Measurements from ENCODE around the gene RAB3C. TPM values are rescaled to one million over a fixed set of nuclear protein-coding genes. Genes with fewer than 3 reads are reported as not detected.

Gene RAB3C
- total and polyA plus RNA-seq, 2 experiments from 2014 or later: 15.0 to 30.6 TPM

DNA sequence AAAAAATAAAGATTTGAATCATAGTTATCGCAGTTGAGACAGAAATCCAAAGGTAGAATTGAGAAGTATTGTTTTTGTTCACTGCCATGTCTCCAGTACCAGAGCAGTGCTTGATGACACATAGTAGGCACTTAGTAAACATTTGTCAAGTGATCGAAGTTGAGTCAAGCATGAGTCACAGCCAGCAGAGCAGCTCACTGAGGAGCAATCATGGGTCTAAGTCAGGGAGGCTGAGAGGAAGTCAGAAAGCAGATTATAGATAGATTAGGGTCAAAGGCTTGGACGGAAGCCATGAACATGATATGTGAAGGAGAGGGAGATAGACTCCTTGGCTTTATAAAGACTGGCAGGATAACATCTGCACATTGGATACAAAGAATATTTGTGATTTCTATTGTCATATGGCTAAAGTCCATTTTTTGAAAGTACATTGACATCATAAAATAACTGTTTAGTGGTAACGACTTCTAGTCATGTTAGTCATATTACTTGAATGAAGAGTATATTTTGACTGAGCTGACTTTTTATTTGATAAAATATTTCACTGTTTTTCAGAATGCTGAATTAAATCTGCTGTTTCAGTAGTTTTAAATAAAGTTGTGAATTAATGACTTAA, 168.5 kb downstream of the RAB3C start:
- no peaks in the 10 kb centered on the region for H3K9me3 Mint-ChIP-seq
- no peaks in the 10 kb centered on the region for H3K9me2 ChIP-seq (ENCODE audit: insufficient read depth)
- ATAC-seq (no peak), DNase-seq (ENCODE audit: low spot score) (no peak)
- no peak overlapping the region for H3K4me3 ChIP-seq
- no peak overlapping the region for H2AFZ ChIP-seq
- H4K20me1 ChIP-seq (replicated peaks; ENCODE audit: insufficient read depth): no peaks in the 10 kb centered on the region
- no peaks in the 10 kb centered on the region for H3K27me3 Mint-ChIP-seq (ENCODE audit: insufficient read depth, low read depth, poor library complexity)
- no peaks in the 10 kb centered on the region for H3K27me3 ChIP-seq (ENCODE audit: insufficient read depth)
- peaks cover 10% of the 10 kb centered on the region for H3K4me1 Mint-ChIP-seq
- no peaks in the 10 kb centered on the region for H3K79me2 ChIP-seq (replicated peaks; ENCODE audit: insufficient read depth)
- no peak overlapping the region for H3K4me2 ChIP-seq
- no peak overlapping the region for H3K27ac Mint-ChIP-seq
- H3K4me3 Mint-ChIP-seq: no peak overlapping the region
- H3K27ac ChIP-seq (ENCODE audit: low read depth): no peak overlapping the region
- H3K36me3 Mint-ChIP-seq (ENCODE audit: low read depth): no peaks in the 10 kb centered on the region
- no peaks in the 10 kb centered on the region for H3F3A ChIP-seq (replicated peaks; ENCODE audit: low read depth)
- TF ChIP-seq POLR2AphosphoS5 (IDR thresholded peaks at IDR 0.05; ENCODE audit: low read depth) (no peak), NANOG (IDR thresholded peaks at IDR 0.05; ENCODE audit: borderline replicate concordance) (no peak), ZNF114 (CRISPR knock-in tag; IDR thresholded peaks at IDR 0.05) (no peak), CREB1 (CRISPR knock-in tag; IDR thresholded peaks at IDR 0.05; ENCODE audit: low read depth) (no peak)
- TF ChIP-seq, protein P1, sequence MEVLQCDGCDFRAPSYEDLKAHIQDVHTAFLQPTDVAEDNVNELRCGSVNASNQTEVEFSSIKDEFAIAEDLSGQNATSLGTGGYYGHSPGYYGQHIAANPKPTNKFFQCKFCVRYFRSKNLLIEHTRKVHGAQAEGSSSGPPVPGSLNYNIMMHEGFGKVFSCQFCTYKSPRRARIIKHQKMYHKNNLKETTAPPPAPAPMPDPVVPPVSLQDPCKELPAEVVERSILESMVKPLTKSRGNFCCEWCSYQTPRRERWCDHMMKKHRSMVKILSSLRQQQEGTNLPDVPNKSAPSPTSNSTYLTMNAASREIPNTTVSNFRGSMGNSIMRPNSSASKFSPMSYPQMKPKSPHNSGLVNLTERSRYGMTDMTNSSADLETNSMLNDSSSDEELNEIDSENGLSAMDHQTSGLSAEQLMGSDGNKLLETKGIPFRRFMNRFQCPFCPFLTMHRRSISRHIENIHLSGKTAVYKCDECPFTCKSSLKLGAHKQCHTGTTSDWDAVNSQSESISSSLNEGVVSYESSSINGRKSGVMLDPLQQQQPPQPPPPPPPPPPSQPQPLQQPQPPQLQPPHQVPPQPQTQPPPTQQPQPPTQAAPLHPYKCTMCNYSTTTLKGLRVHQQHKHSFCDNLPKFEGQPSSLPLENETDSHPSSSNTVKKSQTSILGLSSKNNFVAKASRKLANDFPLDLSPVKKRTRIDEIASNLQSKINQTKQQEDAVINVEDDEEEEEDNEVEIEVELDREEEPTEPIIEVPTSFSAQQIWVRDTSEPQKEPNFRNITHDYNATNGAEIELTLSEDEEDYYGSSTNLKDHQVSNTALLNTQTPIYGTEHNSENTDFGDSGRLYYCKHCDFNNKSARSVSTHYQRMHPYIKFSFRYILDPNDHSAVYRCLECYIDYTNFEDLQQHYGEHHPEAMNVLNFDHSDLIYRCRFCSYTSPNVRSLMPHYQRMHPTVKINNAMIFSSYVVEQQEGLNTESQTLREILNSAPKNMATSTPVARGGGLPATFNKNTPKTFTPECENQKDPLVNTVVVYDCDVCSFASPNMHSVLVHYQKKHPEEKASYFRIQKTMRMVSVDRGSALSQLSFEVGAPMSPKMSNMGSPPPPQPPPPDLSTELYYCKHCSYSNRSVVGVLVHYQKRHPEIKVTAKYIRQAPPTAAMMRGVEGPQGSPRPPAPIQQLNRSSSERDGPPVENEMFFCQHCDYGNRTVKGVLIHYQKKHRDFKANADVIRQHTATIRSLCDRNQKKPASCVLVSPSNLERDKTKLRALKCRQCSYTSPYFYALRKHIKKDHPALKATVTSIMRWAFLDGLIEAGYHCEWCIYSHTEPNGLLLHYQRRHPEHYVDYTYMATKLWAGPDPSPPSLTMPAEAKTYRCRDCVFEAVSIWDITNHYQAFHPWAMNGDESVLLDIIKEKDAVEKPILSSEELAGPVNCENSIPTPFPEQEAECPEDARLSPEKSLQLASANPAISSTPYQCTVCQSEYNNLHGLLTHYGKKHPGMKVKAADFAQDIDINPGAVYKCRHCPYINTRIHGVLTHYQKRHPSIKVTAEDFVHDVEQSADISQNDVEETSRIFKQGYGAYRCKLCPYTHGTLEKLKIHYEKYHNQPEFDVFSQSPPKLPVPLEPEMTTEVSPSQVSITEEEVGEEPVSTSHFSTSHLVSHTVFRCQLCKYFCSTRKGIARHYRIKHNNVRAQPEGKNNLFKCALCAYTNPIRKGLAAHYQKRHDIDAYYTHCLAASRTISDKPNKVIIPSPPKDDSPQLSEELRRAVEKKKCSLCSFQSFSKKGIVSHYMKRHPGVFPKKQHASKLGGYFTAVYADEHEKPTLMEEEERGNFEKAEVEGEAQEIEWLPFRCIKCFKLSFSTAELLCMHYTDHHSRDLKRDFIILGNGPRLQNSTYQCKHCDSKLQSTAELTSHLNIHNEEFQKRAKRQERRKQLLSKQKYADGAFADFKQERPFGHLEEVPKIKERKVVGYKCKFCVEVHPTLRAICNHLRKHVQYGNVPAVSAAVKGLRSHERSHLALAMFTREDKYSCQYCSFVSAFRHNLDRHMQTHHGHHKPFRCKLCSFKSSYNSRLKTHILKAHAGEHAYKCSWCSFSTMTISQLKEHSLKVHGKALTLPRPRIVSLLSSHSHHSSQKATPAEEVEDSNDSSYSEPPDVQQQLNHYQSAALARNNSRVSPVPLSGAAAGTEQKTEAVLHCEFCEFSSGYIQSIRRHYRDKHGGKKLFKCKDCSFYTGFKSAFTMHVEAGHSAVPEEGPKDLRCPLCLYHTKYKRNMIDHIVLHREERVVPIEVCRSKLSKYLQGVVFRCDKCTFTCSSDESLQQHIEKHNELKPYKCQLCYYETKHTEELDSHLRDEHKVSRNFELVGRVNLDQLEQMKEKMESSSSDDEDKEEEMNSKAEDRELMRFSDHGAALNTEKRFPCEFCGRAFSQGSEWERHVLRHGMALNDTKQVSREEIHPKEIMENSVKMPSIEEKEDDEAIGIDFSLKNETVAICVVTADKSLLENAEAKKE (CRISPR knock-in tag; IDR thresholded peaks at IDR 0.05): no peak
- TF ChIP-seq, protein P2, sequence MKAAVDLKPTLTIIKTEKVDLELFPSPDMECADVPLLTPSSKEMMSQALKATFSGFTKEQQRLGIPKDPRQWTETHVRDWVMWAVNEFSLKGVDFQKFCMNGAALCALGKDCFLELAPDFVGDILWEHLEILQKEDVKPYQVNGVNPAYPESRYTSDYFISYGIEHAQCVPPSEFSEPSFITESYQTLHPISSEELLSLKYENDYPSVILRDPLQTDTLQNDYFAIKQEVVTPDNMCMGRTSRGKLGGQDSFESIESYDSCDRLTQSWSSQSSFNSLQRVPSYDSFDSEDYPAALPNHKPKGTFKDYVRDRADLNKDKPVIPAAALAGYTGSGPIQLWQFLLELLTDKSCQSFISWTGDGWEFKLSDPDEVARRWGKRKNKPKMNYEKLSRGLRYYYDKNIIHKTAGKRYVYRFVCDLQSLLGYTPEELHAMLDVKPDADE (IDR thresholded peaks at IDR 0.05): no peak
- H3K36me3 ChIP-seq (ENCODE audit: insufficient read depth): no peaks in the 10 kb centered on the region
- H3K4me1 ChIP-seq (ENCODE audit: insufficient read depth): no peaks in the 10 kb centered on the region
